Measurements from ENCODE around the gene PDAP1. TPM values are rescaled to one million over a fixed set of nuclear protein-coding genes. Genes with fewer than 3 reads are reported as not detected.

The PDAP1 gene
- total RNA-seq, 2 donors from 2014 or later, result 79.7 to 133 TPM

DNA sequence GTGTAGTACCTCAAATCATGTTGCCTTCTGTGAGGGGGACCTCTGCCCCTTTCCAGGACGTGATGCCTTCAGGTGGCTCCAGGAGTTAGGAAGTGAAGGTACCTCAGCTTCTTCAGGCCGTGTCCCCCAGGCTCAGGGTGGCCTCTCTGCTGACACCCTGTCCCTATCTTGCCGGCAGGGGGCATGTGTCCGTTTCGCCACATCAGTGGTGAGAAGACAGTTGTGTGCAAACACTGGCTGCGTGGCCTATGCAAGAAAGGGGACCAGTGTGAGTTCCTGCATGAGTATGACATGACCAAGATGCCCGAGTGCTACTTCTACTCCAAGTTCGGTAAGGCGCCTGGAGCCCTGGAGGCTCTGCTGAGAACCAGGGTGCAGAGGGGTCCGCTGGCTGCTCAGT is 39.5 kb upstream of the PDAP1 start:
- no peaks in the 10 kb centered on the region for H3K27me3 ChIP-seq
- intact Hi-C loops (cut with DNase I), result no loop called here
- H3K9me3 ChIP-seq, result no peaks in the 10 kb centered on the region
- TF ChIP-seq, protein P1, sequence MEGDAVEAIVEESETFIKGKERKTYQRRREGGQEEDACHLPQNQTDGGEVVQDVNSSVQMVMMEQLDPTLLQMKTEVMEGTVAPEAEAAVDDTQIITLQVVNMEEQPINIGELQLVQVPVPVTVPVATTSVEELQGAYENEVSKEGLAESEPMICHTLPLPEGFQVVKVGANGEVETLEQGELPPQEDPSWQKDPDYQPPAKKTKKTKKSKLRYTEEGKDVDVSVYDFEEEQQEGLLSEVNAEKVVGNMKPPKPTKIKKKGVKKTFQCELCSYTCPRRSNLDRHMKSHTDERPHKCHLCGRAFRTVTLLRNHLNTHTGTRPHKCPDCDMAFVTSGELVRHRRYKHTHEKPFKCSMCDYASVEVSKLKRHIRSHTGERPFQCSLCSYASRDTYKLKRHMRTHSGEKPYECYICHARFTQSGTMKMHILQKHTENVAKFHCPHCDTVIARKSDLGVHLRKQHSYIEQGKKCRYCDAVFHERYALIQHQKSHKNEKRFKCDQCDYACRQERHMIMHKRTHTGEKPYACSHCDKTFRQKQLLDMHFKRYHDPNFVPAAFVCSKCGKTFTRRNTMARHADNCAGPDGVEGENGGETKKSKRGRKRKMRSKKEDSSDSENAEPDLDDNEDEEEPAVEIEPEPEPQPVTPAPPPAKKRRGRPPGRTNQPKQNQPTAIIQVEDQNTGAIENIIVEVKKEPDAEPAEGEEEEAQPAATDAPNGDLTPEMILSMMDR (IDR thresholded peaks at IDR 0.05), result no peak
- no peak for DNase-seq
- no peak overlapping the region for H3K27ac ChIP-seq
- H3K4me1 ChIP-seq, result no peaks in the 10 kb centered on the region
- no peak overlapping the region for H3K4me3 ChIP-seq
- peaks cover 12% of the 10 kb centered on the region for H3K36me3 ChIP-seq
- H3K9ac ChIP-seq (ENCODE audit: low read depth in 2 of 2, low read length in 2 of 2), result no peak overlapping the region

DNA sequence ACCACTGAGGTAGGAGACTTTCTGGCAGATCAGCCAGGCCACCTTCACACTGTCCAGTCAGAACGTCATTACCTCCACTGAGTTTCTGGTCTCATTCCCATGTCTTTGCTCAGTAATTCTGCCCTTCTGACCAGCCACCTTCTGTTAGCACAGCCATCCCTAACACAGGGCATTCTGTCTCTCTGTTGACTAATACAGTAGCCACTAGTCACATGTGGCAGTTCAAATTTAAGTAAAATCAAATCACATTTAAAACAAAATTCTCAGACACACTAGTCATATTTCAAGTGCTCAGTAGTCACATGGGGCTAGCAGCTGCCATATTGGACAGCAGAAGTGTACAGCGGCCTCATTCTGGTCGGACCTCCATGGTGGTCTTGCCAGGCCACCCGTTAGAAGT is 37.7 kb upstream of the PDAP1 start:
- TF ChIP-seq, protein P1 (IDR thresholded peaks at IDR 0.05), result no peak
- no peaks in the 10 kb centered on the region for H3K27me3 ChIP-seq
- no peaks in the 10 kb centered on the region for H3K4me1 ChIP-seq
- H3K36me3 ChIP-seq, result peaks cover 12% of the 10 kb centered on the region
- H3K9ac ChIP-seq (ENCODE audit: low read depth in 2 of 2, low read length in 2 of 2), result no peak overlapping the region
- intact Hi-C loops (cut with DNase I), result no loop called here
- DNase-seq, result no peak
- H3K9me3 ChIP-seq, result no peaks in the 10 kb centered on the region
- no peak overlapping the region for H3K4me3 ChIP-seq
- H3K27ac ChIP-seq, result no peak overlapping the region

DNA sequence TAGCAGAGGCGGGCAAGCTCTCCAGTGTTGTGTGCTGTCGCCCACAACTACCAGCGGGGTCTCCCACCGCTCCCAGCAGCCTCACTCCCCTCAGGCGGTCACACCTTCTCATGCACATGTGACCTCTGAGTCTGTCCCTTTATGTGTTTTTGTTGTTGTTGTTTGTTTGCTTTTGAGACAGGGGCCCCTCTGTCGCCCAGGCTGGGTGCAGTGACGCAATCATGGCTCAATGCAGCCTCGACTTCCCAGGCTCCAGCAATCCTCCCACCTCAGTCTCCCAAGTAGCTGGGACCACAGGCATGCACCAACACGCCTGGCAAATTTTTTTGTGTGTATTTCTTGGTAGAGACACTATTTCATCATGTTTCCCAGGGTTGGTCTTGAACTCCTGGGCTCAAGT is 31.8 kb upstream of the PDAP1 start:
- Histone ChIP-seq H3K9ac (ENCODE audit: low read depth in 2 of 2, low read length in 2 of 2) (no peak overlapping the region), H3K27me3 (no peaks in the 10 kb centered on the region), H3K4me3 (no peak overlapping the region), H3K4me1 (peaks cover 7% of the 10 kb centered on the region), H3K27ac (no peak overlapping the region), H3K36me3 (no peaks in the 10 kb centered on the region), H3K9me3 (no peaks in the 10 kb centered on the region)
- TF ChIP-seq, protein P1 (IDR thresholded peaks at IDR 0.05), result no peak
- intact Hi-C loops (cut with DNase I), result no loop called here
- no peak for DNase-seq

DNA sequence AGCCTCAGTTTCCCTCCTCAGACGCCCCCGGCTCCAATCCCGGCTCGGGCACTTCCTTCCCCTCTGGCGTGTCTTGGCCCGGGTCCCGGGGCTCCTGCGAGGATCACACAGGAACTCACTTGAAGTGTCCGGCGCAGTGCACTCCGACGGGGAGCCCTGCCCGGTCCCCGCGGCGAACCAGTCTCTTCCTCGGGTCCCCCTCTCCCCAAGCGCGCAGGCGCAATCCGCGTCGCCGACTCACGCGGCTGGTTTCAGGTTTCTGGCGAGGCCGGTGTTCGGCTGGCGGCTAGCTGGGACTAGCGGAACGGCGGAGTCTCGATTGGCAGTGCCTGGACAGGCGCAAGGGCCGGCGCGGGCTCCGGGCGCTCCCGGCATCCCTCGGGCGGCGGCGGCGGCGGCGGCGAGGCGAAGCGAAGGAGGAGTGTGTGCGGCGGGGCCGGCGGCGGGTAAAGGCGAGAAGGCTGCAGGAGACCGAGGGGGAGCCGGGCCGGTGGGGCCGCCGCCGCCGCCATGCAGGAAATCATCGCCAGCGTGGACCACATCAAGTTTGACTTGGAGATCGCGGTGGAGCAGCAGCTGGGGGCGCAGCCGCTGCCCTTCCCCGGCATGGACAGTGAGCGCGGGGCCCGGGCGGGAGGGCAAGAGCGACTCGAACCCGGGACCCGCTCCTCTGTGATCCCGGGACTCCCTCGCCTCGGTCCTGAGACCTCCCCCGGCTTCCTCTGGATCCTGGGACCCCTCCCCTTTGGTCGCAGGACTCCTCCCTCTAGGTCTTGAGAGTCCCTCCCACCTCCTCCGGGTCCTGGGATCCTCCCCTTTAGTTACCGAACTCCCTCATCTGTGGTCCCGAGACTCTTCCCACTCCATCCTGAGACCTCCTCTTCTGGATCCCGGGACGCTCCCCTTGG is 30.4 kb upstream of the PDAP1 start, which contains the start of the genes CPSF4 and PTCD1:
Gene CPSF4 (plus strand): TSS at position 371 of the 908 bp plus-strand sequence. CDS start 140 bp downstream, at position 511.
Gene PTCD1 (minus strand): TSS at position 226 of the 908 bp plus-strand sequence. CDS start 3,556 bp downstream, outside the sequence.
- Histone ChIP-seq H3K27me3 (no peaks in the 10 kb centered on the region), H3K9me3 (no peaks in the 10 kb centered on the region), H3K36me3 (no peaks in the 10 kb centered on the region), H3K27ac (peak within 1 kb of the TSS; percentile 84), H3K4me3 (peak within 1 kb of the TSS; percentile 100), H3K9ac (ENCODE audit: low read depth in 2 of 2, low read length in 2 of 2) (peak within 1 kb of the TSS; percentile 90 to 91), H3K4me1 (peaks cover 7% of the 10 kb centered on the region)
- intact Hi-C loops (cut with DNase I), result no loop called here
- TF ChIP-seq, protein P1 (IDR thresholded peaks at IDR 0.05), result no peak
- peak; percentile 97 for DNase-seq

DNA sequence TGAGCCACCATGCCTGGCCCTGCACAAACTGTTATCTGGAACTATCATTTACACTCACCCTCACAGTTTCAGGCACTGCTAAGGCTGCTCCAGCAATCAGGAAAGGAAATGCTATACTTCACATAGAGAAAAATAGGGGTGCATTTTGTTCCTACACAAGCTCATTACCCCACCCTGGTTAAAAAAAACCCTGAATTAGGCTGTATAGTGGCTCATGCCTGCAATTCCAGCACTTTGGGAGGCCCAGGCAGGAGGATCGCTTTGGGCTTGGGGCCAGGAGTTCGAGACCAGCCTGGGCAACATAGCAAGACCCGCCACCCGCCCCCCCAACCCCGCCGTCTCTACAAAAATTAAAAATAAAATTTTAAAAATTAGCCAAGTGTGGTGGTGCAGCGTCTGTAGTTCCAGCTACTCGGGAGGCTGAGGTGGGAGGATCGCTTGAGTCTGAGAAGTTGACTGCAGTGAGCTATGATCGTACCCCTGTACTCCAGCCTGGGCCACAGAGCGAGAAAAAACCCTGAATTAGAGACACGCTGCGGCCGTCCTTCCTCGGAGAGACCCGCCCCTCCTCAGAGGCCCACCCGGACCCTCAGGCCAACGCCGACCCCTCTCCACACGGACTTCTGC is 29.7 kb upstream of the PDAP1 start:
- intact Hi-C loops (cut with DNase I), result no loop called here
- Histone ChIP-seq H3K27me3 (no peaks in the 10 kb centered on the region), H3K4me3 (peak overlapping the region; percentile 100), H3K9me3 (no peaks in the 10 kb centered on the region), H3K9ac (ENCODE audit: low read depth in 2 of 2, low read length in 2 of 2) (peak overlapping the region; percentile 76 to 91), H3K36me3 (no peaks in the 10 kb centered on the region), H3K27ac (peak overlapping the region; percentile 84), H3K4me1 (peaks cover 7% of the 10 kb centered on the region)
- TF ChIP-seq, protein P1 (IDR thresholded peaks at IDR 0.05), result no peak
- DNase-seq, result no peak
